HG03066 (cell line): Measurements from ENCODE around the gene IL19.

ENCODE experiments used
- ATAC-seq: cut with Tn5 transposase; IDR thresholded peaks from one replicate; pipeline ENCODE4 v1.9.1; 2021; ENCODE audit warnings: low read depth; ENCODE audit not compliant: unreplicated experiment

Gene IL19

DNA sequence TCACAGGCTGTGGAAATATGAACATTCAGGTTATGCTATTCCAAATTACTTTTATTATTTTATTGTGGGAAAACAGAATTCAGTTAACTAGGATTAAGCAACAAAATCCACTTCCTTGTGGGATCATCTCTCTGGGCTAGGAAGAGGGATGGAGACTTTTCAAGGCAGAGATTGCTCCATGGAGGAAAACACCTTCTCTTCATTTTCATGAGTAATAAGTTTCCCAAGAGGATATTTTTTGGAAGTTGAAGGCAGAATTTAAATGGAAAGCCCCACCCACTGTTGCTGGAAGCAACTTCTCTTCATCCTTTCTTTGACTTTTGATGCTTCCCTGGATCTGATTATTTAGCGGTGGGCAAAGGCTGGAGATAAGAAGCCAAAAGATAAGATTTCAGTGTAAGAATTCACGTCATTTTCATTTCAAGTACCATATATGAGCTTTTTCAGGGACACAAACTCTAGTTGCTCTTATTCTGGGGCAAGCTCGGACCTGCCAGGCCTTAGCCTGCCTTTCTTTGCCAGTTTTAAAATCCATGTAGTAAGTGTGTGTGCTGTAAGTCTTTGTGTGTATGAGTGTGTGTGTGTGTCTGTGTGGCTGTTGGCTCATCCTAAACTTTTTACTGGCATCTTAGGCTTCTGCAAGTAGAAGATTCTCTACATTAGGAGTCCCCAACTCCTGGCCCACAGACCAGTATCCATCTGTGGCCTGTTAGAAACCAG lies 114.9 kb downstream of the IL19 start:
- ATAC-seq = no peak

DNA sequence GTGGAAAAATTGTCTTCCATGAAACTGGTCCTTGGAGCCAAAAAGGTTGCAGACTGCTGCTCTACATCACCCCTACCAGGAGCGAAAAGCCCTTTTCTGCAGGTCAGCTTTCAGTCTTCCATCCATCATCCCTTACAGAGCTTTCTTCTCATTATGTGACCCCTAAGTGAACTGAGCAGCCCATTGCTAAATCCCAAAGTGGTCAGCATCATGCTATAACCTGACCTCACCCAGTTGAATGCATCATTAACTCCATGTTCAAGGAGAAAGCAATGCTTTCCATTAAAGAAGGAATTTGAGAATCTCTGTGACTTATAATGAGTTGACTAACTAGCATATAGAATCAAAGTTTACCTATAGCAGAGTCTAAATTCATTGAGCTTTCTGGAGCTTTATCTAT lies 116.3 kb downstream of the IL19 start:
- no peak for ATAC-seq

DNA sequence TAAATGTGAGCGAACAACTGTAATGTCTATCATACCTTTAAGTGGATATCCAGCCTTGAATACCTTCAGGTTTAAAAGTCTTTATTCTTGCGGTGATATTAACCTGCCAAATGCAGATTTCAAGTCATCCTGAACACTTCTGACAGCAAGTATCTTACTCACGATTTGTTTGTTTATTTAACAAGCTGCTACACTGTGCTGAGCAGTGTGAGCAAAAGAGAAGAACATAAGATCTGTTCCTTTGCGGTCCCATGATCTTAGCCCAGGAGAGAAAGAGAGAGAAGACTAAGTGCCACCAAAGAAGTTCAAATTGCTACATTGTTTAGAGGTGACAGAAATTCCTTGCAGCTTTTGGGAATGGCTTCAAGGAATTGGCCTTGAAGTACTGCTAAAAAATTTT lies 117.1 kb downstream of the IL19 start:
- ATAC-seq = no peak

DNA sequence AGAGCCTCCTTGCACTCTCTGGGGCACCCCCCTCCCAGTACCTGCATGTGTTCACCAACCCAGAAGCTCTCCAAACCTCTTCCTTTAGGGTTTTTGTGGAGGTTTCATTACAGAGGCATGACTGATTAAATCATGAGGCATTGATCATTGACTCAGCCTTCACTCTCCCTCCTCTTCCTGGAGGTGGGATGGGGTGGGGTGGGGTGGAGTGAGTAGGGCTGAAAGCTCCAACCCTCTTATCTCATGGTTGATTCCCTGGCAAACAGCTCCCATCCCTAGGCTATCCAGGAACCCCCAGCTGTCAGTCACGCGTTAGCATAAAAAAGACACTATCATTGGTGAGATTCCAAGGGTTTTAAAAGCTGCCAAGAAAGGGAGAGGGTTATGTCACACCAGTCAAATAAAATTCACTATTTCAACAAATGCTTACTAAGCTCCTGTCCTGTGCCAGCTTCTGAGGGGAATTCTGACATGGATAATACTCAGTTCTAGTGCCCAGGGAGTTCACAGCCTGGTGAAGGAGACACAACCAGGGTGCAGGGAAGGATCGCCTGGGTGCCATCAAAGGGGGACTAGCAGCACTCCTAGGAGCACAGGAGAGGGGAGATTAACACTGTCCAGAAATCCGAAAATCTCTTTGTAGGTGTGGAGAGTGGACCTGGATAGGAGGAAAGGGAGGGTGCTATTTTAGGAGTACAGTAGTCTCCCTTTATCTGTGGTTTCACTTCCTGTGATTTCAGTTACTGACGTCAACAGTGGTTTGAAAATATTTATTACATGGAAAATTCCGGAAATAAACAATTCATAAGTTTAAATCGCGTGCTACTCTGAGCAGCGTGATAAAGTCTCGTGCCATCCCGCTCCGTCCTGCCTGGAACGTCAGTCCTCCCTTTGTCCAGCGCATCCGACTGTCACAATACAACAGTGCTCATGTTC lies 119.8 kb downstream of the IL19 start:
- no peak for ATAC-seq

DNA sequence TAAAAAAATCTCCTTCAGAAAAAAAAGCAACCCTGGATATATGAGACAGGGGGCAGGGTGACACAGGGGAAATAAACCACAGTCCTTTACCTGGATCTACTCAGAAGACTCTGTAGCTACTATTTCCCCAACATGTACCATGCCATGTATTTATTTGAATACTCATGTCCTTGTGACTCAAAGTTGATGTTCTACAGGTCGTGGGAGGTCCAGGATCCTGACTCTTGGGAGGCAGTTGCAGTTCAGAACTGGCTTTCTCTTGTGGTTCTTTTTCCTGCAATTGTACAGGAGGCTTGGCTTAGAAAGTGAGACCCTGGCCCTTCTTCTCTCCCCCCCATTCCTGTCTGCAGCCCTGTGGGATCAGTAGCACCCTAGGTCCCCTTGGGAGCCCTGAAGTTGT lies 120.8 kb downstream of the IL19 start:
- ATAC-seq = no peak
